HG03439 (cell line): ENCODE data around the gene TECPR1.

Source experiments
- ATAC-seq: cut with Tn5 transposase; IDR thresholded peaks from one replicate; pipeline ENCODE4 v1.9.1; 2021; ENCODE audit warnings: mild to moderate bottlenecking, moderate library complexity; ENCODE audit not compliant: unreplicated experiment

Gene TECPR1

DNA sequence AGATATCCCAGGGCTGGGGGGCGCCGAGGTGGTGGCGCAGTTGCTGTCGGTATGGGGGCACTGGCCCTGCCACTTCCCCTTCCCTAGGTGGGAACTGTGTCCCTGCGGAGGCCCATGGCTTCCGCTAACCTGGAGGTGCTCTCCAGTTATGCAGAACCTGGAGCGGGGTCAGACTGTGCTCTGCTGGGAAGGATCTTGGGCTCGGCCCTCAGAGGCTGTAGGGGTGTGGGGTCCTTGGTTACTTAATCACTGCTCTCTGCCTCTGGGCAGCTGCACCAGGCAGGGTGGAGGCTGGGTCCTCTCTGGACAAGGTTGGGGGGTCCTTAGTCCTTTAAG, 31.8 kb upstream of the TECPR1 start:
- no peak for ATAC-seq

DNA sequence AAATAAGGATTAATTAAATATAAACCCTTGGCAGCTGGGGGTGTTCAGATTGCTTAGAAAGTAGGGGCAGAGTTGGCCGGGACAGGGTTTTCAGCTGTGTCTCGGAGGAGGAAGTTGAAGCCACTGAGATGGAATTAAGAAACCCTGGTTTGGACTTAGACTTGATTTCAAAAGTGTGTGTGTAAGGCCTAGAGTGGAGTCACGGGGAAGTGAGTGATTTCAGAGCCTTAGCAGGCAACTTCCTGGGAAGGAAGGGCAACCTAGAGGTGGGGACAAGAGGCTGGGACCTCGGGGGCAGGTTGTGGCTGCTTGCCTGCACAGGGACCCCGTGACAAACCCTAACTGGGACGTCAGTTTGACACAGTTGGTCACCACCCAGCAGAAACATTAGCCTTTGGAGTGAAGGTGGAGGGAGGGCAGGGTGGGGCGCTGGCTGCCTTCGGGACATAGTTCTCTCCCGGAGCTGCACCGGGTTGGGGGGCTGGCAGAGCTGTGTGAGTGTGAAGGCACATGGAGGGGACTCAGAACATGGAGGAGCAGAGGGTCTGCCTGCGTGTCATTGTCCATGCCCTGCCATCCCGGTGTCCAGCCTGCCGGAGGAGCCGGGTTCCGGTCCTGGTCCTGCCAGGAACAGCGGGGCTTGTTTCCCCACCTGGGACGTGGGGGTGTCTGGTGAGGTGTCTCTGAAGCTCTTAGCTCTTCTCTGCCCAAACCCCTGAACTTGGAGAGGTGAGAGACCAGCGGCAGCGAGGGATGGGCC, 31.3 kb upstream of the TECPR1 start:
- no peak for ATAC-seq

DNA sequence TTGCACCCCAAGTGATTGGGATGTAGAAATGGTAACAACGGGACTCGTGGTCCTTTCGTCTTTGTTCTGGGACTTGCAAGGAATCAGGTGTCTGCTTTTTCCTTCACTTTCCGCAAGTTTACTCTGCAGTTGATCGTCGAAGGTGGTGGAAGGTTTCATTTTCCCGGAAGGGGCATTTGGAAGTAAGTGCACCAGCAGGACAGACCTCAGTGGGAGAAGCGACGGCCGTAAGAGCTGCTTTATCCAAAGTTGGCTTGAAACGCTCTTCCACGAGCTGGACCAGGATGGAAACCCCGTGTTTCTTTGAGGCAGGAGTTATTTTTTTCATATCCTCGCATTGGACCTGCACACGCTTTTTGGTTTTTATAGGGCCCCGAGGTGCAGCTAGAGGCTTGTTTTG, 30.7 kb upstream of the TECPR1 start:
- no peak for ATAC-seq

DNA sequence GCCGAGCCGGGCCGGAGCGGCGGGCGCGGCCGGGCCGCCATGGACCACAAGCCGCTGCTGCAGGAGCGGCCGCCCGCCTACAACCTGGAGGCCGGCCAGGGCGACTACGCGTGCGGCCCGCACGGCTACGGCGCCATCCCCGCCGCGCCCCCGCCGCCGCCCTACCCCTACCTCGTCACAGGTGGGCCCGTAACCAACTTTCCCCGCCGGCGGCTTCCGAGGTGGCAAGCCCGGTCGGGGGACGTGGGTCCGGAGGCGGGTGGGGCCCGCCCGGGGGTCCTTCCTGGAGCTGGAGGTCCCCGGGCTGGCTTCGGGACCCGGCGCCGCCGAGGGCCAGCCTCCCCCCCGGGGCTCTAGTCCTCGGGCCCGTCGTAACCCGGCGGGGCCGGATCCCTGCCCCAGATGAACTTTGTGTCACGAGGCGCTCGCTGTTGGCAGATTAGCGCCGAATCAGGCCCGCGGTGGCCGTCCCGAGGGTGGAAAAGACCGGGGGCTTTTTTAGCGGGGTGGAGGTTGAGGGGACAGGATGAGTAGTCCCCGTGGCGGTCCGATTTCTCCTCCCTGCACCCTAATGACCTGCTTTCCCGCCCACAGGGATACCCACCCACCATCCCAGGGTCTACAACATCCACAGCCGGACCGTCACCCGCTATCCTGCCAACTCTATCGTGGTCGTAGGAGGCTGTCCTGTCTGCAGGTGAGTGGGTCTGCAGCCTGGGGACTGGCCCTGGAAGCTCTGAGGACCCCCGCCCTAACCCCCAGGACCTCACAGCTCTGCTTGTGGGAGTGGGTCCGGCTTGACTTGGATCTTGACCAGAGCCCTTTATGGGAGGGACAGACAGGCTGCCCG, 29.9 kb upstream of the TECPR1 start:
- ATAC-seq = peak; percentile 20

DNA sequence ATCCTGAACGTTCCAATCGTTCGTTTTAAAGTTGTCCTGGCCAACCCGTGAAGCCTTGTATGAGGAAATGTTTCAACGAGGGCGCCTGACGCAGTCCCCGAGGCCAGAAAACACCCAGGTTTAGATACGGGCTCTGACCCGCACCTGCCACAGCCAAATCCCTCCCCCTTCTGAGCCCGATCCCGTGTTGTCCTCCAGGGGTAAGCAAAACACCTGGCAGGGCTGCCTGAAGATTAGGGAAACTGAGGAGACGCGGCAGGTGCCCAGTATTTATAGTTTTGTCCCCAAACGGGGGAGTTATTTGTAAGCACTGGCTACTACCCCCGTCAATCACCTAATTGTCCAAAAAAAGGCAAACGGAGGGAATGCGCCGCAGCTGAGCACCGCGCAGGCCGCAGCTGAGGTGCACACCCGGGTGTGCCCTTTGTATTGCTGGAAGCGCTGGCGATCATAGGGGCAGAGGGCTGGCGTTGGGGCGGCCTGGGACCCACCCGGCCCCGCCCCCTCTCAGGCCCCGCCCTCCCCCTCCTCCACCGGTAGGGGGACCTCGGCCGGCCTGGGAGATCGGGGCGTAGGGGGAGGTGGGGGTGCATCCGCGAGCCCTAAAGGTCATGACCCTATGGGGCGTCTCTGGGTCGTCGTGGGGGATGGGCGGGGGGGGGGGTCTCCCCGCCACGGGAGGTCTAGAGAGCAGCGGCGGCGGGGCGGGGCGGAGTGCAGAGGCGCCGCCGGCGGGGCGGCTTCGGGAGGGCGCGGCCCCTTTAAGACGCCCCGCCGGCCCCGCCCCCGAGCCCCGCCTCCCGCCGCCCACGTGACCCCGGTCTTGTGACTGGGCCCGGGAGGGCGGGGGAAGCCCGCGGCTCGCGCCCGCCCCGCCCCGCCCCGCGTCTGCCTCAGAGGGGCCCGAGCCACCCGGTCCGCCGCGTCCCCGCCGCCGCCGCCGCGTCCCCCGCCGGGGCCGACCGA, 29.0 kb upstream of the TECPR1 start, which contains the start of gene BRI3:
Gene BRI3 (plus strand): TSS at position 896 of the 966 bp plus-strand sequence. CDS start 110 bp downstream, outside the sequence.
- ATAC-seq = peak; percentile 78

DNA sequence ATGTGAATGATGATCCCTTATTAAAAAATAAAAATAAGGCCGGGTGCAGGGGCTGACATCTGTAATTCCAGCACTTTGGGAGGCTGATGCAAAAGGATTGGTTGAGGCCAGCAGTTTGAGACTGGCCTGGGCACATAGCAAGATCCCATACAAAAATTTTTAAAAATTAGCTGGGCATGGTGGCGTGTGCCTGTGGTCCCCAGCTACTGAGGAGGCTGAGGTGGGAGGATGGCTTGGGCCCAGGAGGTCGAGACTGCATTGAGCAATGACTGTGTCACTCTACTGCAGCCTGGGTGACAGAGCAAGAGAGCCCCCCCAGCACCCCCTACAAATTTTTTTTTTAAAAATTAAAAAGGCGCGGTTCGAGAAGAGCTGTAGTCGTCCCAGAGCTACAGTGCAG, 28.3 kb upstream of the TECPR1 start:
- no peak for ATAC-seq

DNA sequence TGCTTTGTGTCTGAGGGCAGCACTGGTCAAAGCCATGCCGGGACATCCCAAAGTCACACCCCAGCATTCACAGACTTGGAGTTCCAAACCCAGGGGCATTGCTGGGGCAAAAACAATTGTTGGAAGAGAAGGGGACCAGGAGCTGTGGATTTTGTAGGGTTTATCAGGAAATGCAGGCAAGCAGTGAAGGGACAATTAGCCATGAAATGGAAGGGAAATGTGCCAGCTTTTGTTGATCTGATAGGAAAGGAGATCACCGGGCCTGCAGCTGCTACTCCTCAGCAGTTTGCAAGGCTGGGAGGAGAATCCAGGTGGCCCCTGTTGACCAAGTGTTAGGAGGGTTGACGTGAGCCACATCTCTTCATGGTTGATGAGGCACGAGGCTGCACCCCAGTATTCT, 26.9 kb upstream of the TECPR1 start:
- no peak for ATAC-seq

DNA sequence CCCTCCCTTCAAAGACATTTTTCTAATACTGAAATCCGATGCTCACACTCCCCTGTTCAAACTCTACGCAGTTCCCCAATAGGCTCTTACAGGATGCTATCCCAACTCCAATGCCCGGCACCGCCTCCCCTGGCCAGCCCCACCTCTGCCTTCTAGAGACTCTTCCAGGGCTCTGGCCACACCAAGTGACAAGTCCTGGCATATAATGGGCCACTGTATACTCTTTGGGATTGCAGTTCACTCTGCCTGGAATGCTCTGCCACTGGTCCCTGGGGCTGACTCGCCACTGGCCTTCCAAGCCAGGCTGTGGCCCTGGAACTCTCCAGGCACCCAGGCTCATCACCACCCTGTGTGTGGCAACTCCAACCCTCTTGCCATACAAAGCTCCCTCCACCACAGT, 26.4 kb upstream of the TECPR1 start:
- no peak for ATAC-seq

DNA sequence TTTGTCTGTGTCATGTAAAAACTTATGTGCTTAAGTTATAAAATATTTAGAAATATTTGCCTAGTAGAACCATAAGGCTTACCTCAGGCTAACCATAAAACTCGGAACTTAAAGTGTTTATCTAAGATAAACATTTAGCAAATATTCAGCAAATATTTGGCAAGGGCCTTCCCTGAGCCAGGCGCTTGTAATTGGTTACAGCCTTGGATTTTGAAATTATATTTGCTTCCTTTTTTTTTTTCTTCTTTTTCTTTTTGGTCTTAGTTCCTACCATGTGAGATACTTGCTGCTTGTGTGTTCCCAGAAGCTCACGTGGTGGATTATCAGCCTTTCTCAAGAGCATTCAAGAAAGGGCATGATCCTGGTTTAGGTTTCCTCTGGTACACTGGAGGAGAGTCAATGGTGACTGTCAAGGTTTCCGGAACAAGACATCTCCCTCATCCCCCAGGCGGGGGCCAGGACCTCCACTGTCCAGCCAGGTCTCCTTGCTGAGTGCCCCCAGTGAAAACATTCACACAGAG, 24.3 kb upstream of the TECPR1 start:
- no peak for ATAC-seq

DNA sequence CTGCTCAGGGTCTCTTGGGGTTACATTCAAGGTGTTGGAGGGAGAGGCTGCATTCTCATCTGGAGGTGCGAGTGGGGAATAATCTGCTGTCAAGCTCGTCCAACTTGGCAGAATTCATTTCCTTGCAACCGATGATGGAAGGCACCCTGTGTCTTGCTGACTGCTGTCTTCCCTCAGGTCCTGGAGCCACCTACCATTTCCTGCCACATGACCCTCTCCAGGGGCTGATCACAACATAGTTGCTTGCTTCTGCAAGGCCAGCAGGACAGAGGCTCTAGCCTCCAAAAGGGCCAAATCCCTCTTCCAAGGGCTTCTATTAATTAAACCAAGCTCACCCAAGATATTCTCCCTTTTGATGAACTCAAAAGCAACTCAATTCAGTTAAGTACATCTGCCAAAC, 15.3 kb upstream of the TECPR1 start:
- ATAC-seq = no peak

DNA sequence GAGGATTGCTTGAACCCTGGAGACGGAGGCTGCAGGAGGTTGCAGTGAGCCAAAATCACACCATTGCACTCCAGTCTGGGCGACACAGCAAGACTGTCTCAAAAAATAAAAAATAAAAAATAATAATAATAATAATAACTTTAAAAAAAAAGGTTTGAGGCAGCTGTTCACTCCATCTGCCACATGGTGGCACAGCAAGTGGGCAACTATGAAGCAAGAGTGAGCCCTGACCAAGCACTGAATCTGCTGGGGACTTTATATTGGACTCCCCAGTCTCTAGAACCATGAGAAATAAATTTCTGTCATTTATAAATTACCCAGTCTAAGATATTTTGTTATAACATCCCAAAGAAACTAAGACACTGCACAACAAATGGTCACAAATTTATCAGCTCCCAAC, 14.8 kb upstream of the TECPR1 start:
- no peak for ATAC-seq

DNA sequence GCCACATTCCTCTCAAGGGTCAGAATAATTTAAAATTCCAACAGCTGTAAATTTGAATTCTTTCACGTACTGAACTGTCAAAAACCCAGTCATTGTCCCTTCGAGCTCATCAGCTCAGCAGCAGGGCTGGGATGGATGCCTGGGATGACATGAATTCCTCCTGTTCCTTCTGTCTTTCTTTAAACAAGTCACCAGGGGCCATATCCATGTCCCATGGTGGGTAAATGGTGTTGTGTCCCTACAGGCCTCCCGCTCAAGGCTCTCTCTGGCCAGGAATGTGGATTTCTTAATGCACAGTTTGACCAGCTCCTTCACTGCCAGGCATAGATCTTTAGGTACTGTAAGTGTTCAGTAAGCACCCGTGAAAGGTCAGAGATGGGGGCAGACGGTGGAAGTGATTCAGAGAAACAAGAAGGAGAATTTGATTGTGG, 13.8 kb upstream of the TECPR1 start:
- no peak for ATAC-seq

DNA sequence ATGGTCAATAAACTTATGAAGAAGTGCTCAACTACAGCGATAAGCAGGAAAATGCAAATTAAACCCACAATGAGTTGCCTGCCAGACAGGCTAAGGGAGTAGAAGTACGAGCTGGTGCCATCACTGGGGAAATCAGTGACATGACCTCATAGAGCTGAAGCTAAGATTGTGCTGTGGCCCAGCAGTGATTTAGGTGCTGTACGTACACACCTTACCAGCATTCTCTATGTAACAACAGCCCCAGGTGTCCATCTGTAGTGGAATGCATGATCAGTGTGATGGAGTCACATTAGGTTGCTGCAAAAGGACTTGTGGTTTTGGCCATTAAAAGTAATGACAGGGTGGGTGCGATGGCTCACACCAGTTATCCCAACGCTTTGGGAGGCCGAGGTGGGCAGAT, 5.7 kb upstream of the TECPR1 start:
- ATAC-seq = no peak

DNA sequence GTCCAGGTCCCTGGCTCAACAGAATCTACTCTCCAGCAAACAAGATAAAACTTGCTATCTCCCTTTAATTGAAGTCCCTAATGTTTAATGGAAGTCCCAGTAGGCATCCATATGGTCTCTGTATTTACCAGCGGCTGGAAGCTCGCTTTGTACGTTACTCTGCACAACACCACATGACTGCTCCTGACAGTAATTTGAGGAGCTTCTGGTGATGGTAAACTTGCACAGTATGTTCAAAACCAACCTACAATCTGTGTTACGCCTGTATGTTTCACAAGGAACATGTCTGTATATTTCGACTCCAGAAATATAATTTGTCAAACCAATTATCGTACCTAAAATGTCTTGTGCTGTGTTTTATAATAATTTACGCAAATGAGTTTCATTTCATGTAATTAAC, 4.4 kb upstream of the TECPR1 start:
- no peak for ATAC-seq

DNA sequence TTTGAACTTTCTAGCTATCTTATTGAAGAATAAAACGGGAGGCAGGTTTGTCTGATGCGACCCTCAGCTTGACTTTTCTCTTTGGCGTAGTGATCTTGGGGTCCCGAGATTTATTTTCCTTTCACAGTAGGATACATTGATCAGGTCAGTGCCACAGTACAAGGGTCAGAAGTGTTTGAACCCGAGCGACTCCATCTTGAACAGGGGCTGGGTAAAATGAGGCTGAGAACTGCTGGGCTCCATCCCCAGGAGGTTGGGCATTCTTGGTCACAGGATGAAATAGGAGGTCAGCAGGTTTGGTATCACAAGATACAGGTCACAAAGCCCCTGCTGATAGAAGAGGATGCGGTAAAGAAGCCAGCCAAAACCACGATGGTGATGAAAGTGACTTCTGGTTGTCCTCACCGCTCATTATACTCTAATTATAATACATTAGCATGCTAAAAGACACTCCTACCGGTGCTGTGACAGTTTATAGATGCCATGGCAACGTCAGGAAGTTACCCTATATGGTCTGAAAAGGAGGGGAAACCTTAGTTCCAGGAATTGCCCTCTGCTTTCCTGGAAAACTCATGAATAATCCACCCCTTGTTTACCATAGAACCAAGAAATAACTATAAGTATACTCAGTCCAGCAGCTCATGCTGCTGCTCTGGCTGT, 3.0 kb upstream of the TECPR1 start:
- no peak for ATAC-seq

DNA sequence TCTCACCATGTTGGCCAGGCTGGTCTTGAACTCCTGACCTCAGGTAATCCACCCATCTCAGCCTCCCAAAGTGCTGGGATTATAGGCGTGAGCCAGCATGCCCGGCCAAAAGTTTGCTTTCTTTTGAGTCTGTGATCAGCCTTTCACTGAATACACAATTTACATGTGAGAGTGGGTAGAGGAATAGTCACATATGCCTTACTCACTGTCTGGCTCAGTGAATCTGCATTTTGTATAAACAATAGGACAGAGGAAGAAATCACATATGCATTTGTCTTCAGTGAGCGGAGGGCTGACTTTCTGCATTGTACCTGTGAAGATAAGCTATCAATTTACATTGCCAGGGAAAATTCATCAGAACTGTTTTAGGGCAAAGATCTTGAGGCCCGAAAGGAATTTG, 2.5 kb upstream of the TECPR1 start:
- ATAC-seq = no peak

DNA sequence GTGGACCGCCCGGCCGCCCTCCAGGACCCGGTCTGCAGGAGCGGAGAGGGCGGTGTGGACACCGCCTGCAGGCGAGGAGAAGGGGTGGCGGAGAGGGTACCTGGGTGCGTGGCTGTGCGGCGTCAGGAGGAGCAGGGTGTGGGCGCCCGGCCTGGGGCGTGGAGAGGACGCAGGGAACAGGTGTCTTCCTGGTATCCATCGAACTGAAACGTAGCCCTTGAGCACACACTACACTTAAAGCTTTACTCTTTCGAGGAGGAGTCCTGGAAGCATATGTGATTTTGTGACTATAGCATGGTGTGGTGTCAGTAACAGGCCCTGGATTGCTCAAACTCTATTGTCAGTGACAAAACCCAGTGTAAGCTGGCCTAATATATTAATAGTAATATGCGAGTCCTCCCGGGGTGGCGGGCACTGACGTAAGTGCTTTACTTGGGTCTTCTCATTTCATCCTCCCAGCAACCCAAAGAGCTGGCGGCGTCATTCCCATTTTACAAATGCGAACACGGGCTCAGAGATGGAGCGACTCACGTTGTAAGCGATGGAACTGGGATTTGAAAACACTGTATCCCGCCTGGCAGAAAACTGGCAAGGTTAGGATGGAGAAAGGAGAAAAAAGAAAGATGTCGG, 508 bp upstream of the TECPR1 start:
- peak; percentile 0 for ATAC-seq

DNA sequence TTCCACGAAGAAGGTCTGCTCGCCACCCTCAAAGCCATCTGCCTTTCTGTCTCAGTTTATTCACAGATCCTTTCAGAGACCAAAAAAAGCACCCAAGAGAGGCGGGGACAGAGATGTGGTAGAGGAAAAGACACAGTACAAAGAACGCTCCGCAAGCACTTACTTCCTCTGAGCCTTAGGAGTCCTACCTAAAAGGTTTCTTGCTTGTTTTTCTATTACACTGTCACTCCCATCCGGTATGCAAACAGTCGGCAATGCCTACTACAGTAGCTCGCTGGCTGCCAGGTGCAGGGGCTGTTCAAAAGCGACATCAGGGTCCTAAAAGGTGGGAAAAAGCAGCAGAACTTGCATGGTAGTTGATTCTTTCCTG, 816 bp downstream of the TECPR1 start:
- peak; percentile 20 for ATAC-seq

DNA sequence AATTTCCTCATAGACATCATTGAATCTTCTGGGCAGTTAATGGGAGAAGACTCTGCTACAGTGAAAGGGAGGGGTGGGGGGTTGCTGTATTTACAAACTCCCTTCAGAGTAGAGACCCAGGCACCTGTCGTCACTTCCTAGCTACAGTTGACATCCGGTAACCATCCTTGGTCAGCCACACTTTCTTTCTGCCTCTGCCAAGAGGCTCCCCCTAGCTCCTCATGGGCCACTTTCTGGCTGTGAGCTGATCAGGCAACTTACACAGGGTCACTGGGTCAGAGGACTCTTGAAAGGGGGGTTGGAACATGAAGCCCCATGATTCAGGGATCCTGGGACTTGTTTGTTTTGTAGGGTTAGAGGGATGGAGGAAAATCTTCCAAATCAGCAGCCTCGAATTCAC, 1.2 kb downstream of the TECPR1 start:
- no peak for ATAC-seq

DNA sequence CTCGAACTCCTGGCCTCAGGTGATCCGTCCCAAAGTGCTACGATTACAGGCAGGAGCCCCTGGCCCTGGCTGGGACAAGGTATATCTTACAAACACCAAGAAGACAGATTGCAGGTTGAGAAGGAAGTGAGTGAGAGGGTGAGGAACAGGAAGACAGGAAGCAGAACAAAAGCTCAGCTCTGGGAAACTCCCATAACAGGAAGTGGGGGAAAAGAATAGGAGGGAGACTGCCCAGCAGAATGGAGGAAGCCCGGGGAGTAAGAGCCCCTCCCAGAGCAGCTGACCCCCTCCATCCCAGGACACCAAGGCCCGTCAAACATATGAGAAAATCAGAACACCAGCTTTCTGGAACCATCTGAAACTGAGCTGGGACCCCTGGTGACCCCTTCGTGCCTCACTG, 2.9 kb downstream of the TECPR1 start:
- ATAC-seq = no peak
